Measurements from ENCODE around the gene NFKB2.

Gene NFKB2

GRCh38 chr10:102399217-102400021 is 3.9 kb downstream of the NFKB2 start:
- Histone ChIP-seq H3K4me3 (replicated peaks; ENCODE audit: insufficient read depth, low read length) (peak overlapping the region; percentile 68), H3K27ac (replicated peaks) (peak overlapping the region; percentile 47; the same call in 1 of the 2 replicates), H3K27me3 (ENCODE audit: insufficient read depth, poor library complexity, severe bottlenecking) (no peaks in the 10 kb centered on the region)
- peak; percentile 85 to 87 for DNase-seq (ENCODE audit: low read depth in 1 of 2, low spot score in 1 of 2)
- TF ChIP-seq SPI1 (IDR thresholded peaks at IDR 0.05; ENCODE audit: borderline replicate concordance, low read depth) (no peak), CTCF (IDR thresholded peaks at IDR 0.05; ENCODE audit: insufficient read depth, low read length) (peak; percentile 73)

GRCh38 chr10:102400076-102400475 is 4.6 kb downstream of the NFKB2 start:
- TF ChIP-seq POLR2AphosphoS5 (IDR thresholded peaks at IDR 0.05; ENCODE audit: low read depth) (no peak), GABPA (IDR thresholded peaks at IDR 0.05; ENCODE audit: low read depth) (no peak), SPI1 (IDR thresholded peaks at IDR 0.05; ENCODE audit: borderline replicate concordance, low read depth) (no peak), REST (IDR thresholded peaks at IDR 0.05; ENCODE audit: insufficient replicate concordance, low read depth) (no peak), CTCF (IDR thresholded peaks at IDR 0.05; ENCODE audit: insufficient read depth, low read length) (no peak)
- Histone ChIP-seq H3K27me3 (ENCODE audit: insufficient read depth, poor library complexity, severe bottlenecking) (no peaks in the 10 kb centered on the region), H3K4me3 (replicated peaks; ENCODE audit: insufficient read depth, low read length) (no peak overlapping the region), H3K27ac (replicated peaks) (no peak overlapping the region)
- DNase-seq (ENCODE audit: low read depth in 1 of 2, low spot score in 1 of 2) = no peak

- H3K4me3 ChIP-seq (replicated peaks; ENCODE audit: insufficient read depth, low read length) = no peak overlapping the region
- H3K27me3 ChIP-seq (ENCODE audit: insufficient read depth, poor library complexity, severe bottlenecking) = no peaks in the 10 kb centered on the region
- H3K27ac ChIP-seq (replicated peaks) = no peak overlapping the region
- DNase-seq (ENCODE audit: low read depth in 1 of 2, low spot score in 1 of 2) = no peak
- TF ChIP-seq GABPA (IDR thresholded peaks at IDR 0.05; ENCODE audit: low read depth) = no peak
These were observed 5.3 kb downstream of the NFKB2 start for GRCh38 chr10:102400598-102401341.

GRCh38 chr10:102401342-102401654 is 5.8 kb downstream of the NFKB2 start:
- TF ChIP-seq POLR2AphosphoS5 (IDR thresholded peaks at IDR 0.05; ENCODE audit: low read depth) (no peak), GABPA (IDR thresholded peaks at IDR 0.05; ENCODE audit: low read depth) (no peak), SPI1 (IDR thresholded peaks at IDR 0.05; ENCODE audit: borderline replicate concordance, low read depth) (no peak), CTCF (IDR thresholded peaks at IDR 0.05; ENCODE audit: insufficient read depth, low read length) (no peak), REST (IDR thresholded peaks at IDR 0.05; ENCODE audit: insufficient replicate concordance, low read depth) (no peak)
- DNase-seq (ENCODE audit: low read depth in 1 of 2, low spot score in 1 of 2) = no peak
- no peaks in the 10 kb centered on the region for H3K27me3 ChIP-seq (ENCODE audit: insufficient read depth, poor library complexity, severe bottlenecking)
- no peak overlapping the region for H3K4me3 ChIP-seq (replicated peaks; ENCODE audit: insufficient read depth, low read length)
- H3K27ac ChIP-seq (replicated peaks) = no peak overlapping the region

Data from HL-60 (cell line).